ENCODE data around the gene OR6C70. TPM values are rescaled to one million over a fixed set of nuclear protein-coding genes. Genes with fewer than 3 reads are reported as not detected.

The OR6C70 gene
- total and polyA plus RNA-seq, 2 donors from 2014 or later, result not detected

GRCh38 chr12:55501601-55502000, 31.7 kb upstream of the OR6C70 start:
- no peak for DNase-seq
- H3K27ac ChIP-seq (ENCODE audit: low read depth in 2 of 2, low read length in 2 of 2), result no peak overlapping the region
- H3K27me3 ChIP-seq (ENCODE audit: control insufficient read depth, insufficient read depth, low read length), result no peaks in the 10 kb centered on the region
- intact Hi-C loops (cut with DNase I), result no loop called here
- FAIRE-seq, result no peak
- H3K4me1 ChIP-seq (ENCODE audit: control insufficient read depth in 2 of 3, insufficient read depth in 2 of 3, low read depth in 1 of 3, low read length in 3 of 3), result no peaks in the 10 kb centered on the region
- TF ChIP-seq CTCF (IDR thresholded peaks at IDR 0.05; ENCODE audit: borderline replicate concordance, extremely low read depth, insufficient read depth), result no peak
- H3K36me3 ChIP-seq (ENCODE audit: control insufficient read depth in 2 of 3, insufficient read depth in 3 of 3, low read length in 3 of 3), result no peaks in the 10 kb centered on the region
- H3K9ac ChIP-seq (ENCODE audit: low read length in 3 of 3), result no peak overlapping the region
- no peaks in the 10 kb centered on the region for H3K9me3 ChIP-seq (ENCODE audit: control insufficient read depth in 2 of 3, insufficient read depth in 1 of 3, low read length in 3 of 3)
- H3K4me3 ChIP-seq (ENCODE audit: low read length in 3 of 3), result no peak overlapping the region

- peak in 2 of 5 donors; percentile 33 to 35 for DNase-seq
- Histone ChIP-seq H3K9ac (ENCODE audit: low read length in 3 of 3) (no peak overlapping the region), H3K27me3 (ENCODE audit: control insufficient read depth, insufficient read depth, low read length) (no peaks in the 10 kb centered on the region), H3K27ac (ENCODE audit: low read depth in 2 of 2, low read length in 2 of 2) (peak overlapping the region in 1 of 2 donors; percentile 69), H3K4me3 (ENCODE audit: low read length in 3 of 3) (peak overlapping the region in 1 of 3 donors; percentile 11), H3K36me3 (ENCODE audit: control insufficient read depth in 2 of 3, insufficient read depth in 3 of 3, low read length in 3 of 3) (no peaks in the 10 kb centered on the region), H3K9me3 (ENCODE audit: control insufficient read depth in 2 of 3, insufficient read depth in 1 of 3, low read length in 3 of 3) (no peaks in the 10 kb centered on the region), H3K4me1 (ENCODE audit: control insufficient read depth in 2 of 3, insufficient read depth in 2 of 3, low read depth in 1 of 3, low read length in 3 of 3) (no peaks in the 10 kb centered on the region)
- no peak for FAIRE-seq
- intact Hi-C loops (cut with DNase I), result no loop called here
- TF ChIP-seq CTCF (IDR thresholded peaks at IDR 0.05; ENCODE audit: borderline replicate concordance, extremely low read depth, insufficient read depth), result no peak
These were observed 29.9 kb upstream of the OR6C70 start for GRCh38 chr12:55499810-55500252.

GRCh38 chr12:55499231-55499630, 29.3 kb upstream of the OR6C70 start:
- Histone ChIP-seq H3K4me3 (ENCODE audit: low read length in 3 of 3) (no peak overlapping the region), H3K4me1 (ENCODE audit: control insufficient read depth in 2 of 3, insufficient read depth in 2 of 3, low read depth in 1 of 3, low read length in 3 of 3) (no peaks in the 10 kb centered on the region), H3K36me3 (ENCODE audit: control insufficient read depth in 2 of 3, insufficient read depth in 3 of 3, low read length in 3 of 3) (no peaks in the 10 kb centered on the region), H3K27ac (ENCODE audit: low read depth in 2 of 2, low read length in 2 of 2) (peak overlapping the region in 1 of 2 donors; percentile 69), H3K9ac (ENCODE audit: low read length in 3 of 3) (no peak overlapping the region), H3K27me3 (ENCODE audit: control insufficient read depth, insufficient read depth, low read length) (no peaks in the 10 kb centered on the region), H3K9me3 (ENCODE audit: control insufficient read depth in 2 of 3, insufficient read depth in 1 of 3, low read length in 3 of 3) (no peaks in the 10 kb centered on the region)
- DNase-seq (no peak), FAIRE-seq (no peak)
- TF ChIP-seq CTCF (IDR thresholded peaks at IDR 0.05; ENCODE audit: borderline replicate concordance, extremely low read depth, insufficient read depth), result no peak
- intact Hi-C loops (cut with DNase I), result no loop called here

GRCh38 chr12:55495490-55495889, 25.6 kb upstream of the OR6C70 start:
- Histone ChIP-seq H3K36me3 (ENCODE audit: control insufficient read depth in 2 of 3, insufficient read depth in 3 of 3, low read length in 3 of 3) (no peaks in the 10 kb centered on the region), H3K4me3 (ENCODE audit: low read length in 3 of 3) (no peak overlapping the region), H3K9me3 (ENCODE audit: control insufficient read depth in 2 of 3, insufficient read depth in 1 of 3, low read length in 3 of 3) (no peaks in the 10 kb centered on the region), H3K27me3 (ENCODE audit: control insufficient read depth, insufficient read depth, low read length) (no peaks in the 10 kb centered on the region), H3K4me1 (ENCODE audit: control insufficient read depth in 2 of 3, insufficient read depth in 2 of 3, low read depth in 1 of 3, low read length in 3 of 3) (no peaks in the 10 kb centered on the region), H3K9ac (ENCODE audit: low read length in 3 of 3) (no peak overlapping the region), H3K27ac (ENCODE audit: low read depth in 2 of 2, low read length in 2 of 2) (no peak overlapping the region)
- DNase-seq, result no peak
- intact Hi-C loops (cut with DNase I), result no loop called here
- TF ChIP-seq CTCF (IDR thresholded peaks at IDR 0.05; ENCODE audit: borderline replicate concordance, extremely low read depth, insufficient read depth), result no peak
- FAIRE-seq, result no peak
